DND-41 (cell line): ENCODE data around the gene RBM25.
"Not testable (repeated sequence)": the region's sequence is repeated elsewhere in the genome, so short reads cannot be mapped to it uniquely, and the experiment has no call there.

Experiments
- CTCF ChIP-seq: IDR thresholded peaks from 2 replicates; pipeline ENCODE4 v1.5.1; 2012; ENCODE audit warnings: borderline replicate concordance, low read length, moderate library complexity, mild to moderate bottlenecking; ENCODE audit not compliant: poor library complexity, severe bottlenecking; ENCODE audit errors: extremely low read depth
- EZH2 ChIP-seq: IDR thresholded peaks from 3 replicates; pipeline ENCODE4 v1.6.1; 2012; ENCODE audit warnings: borderline replicate concordance, low read depth, mild to moderate bottlenecking, moderate library complexity, low read length, inconsistent platforms; ENCODE audit not compliant: severe bottlenecking

- TF ChIP-seq CTCF, EZH2: not testable (repeated sequence)
These were observed 21.5 kb upstream of the RBM25 start for GRCh38 chr14:73036706-73037450.
